Esophagus (tissue), 2 donors: ENCODE measurements around the gene LRMDA. TPM values are rescaled to one million over a fixed set of nuclear protein-coding genes. Genes with fewer than 3 reads are reported as not detected.

Experiments
- H3K27ac ChIP-seq, 2 donors: one replicate each; pipeline ENCODE4 v1.5.1; 2013; ENCODE audit warnings: low read depth in 2 of 2, mild to moderate bottlenecking in 2 of 2, inconsistent platforms in 1 of 2, low read length in 1 of 2, moderate library complexity in 1 of 2
- H3K27me3 ChIP-seq, 2 donors: one replicate each; pipeline ENCODE4 v1.6.1; 2013; ENCODE audit warnings: low read length in 2 of 2, control low read depth in 1 of 2, mild to moderate bottlenecking in 1 of 2; ENCODE audit not compliant: insufficient read depth in 2 of 2, control insufficient read depth in 1 of 2
- H3K36me3 ChIP-seq, 2 donors: one replicate each; pipeline ENCODE4 v1.6.1; 2013; ENCODE audit warnings: low read length in 1 of 2; ENCODE audit not compliant: control insufficient read depth in 2 of 2, insufficient read depth in 2 of 2
- H3K4me1 ChIP-seq, 2 donors: one replicate each; pipeline ENCODE4 v1.6.1; 2013; ENCODE audit warnings: low read length in 1 of 2; ENCODE audit not compliant: control insufficient read depth in 2 of 2, insufficient read depth in 2 of 2
- H3K4me3 ChIP-seq, 2 donors: one replicate each; pipeline ENCODE4 v1.5.1; 2013; ENCODE audit warnings: low read length in 2 of 2, mild to moderate bottlenecking in 2 of 2, low read depth in 1 of 2, moderate library complexity in 1 of 2
- H3K9me3 ChIP-seq, 2 donors: one replicate each; pipeline ENCODE4 v1.6.1; 2013; ENCODE audit warnings: mild to moderate bottlenecking in 2 of 2, low read depth in 1 of 2, low read length in 1 of 2, moderate library complexity in 1 of 2; ENCODE audit not compliant: control insufficient read depth in 2 of 2, insufficient read depth in 1 of 2
- WGBS, 2 donors: extraction: QIAGEN DNeasy Blood & Tissue Kit; methylation state at CpG; one replicate each; pipeline ENCODE4 v1.1.7; 2013; 5-methylcytosine and 5-hydroxymethylcytosine counted together
- polyA plus RNA-seq, 2 donors: library from polyadenylated mRNA; stranded (reverse); fragments of 200-250 nt; gene quantifications; one replicate each; pipeline ENCODE4 v1.2.3, GENCODE V29; 2013
- donor health status: healthy with polysubstance abuse.
- donor health status: Bipolar disorder and iron deficiency.

Gene LRMDA
- polyA plus RNA-seq, 2 donors: 1.8 to 4.0 TPM

GRCh38 chr10:75972491-75973276 is 541.3 kb downstream of the LRMDA start:
- WGBS, 2 donors: 66 to 69% methylated on average over 6 of the region's 6 CpGs
- Histone ChIP-seq H3K9me3 (no peaks in the 10 kb centered on the region), H3K4me1 (no peaks in the 10 kb centered on the region), H3K27me3 (no peaks in the 10 kb centered on the region), H3K36me3 (no peaks in the 10 kb centered on the region), H3K4me3 (no peak overlapping the region), H3K27ac (peak overlapping the region in 1 of 2 donors; percentile 12)

GRCh38 chr10:75974080-75974479 is 542.7 kb downstream of the LRMDA start:
- Histone ChIP-seq H3K9me3 (no peaks in the 10 kb centered on the region), H3K4me1 (no peaks in the 10 kb centered on the region), H3K4me3 (no peak overlapping the region), H3K36me3 (no peaks in the 10 kb centered on the region), H3K27me3 (no peaks in the 10 kb centered on the region), H3K27ac (no peak overlapping the region)

GRCh38 chr10:75976681-75977080 is 545.3 kb downstream of the LRMDA start:
- Histone ChIP-seq H3K4me3 (no peak overlapping the region), H3K36me3 (no peaks in the 10 kb centered on the region), H3K9me3 (no peaks in the 10 kb centered on the region), H3K4me1 (no peaks in the 10 kb centered on the region), H3K27ac (no peak overlapping the region), H3K27me3 (no peaks in the 10 kb centered on the region)
- WGBS, 2 donors: 89 to 94% methylated on average over 3 of the region's 3 CpGs

GRCh38 chr10:75977139-75977538 is 545.7 kb downstream of the LRMDA start:
- Histone ChIP-seq H3K4me1 (no peaks in the 10 kb centered on the region), H3K4me3 (no peak overlapping the region), H3K9me3 (no peaks in the 10 kb centered on the region), H3K27me3 (no peaks in the 10 kb centered on the region), H3K27ac (no peak overlapping the region), H3K36me3 (no peaks in the 10 kb centered on the region)
- 60 to 64% methylated on average over 4 of the region's 4 CpGs for WGBS, 2 donors

- Histone ChIP-seq H3K36me3 (no peaks in the 10 kb centered on the region), H3K4me3 (no peak overlapping the region), H3K27me3 (no peaks in the 10 kb centered on the region), H3K27ac (no peak overlapping the region), H3K4me1 (no peaks in the 10 kb centered on the region), H3K9me3 (no peaks in the 10 kb centered on the region)
- 68 to 70% methylated on average over 4 of the region's 4 CpGs for WGBS, 2 donors
Observed at GRCh38 chr10:75978213-75978612, 546.8 kb downstream of the LRMDA start.

GRCh38 chr10:75980419-75981002 is 549.1 kb downstream of the LRMDA start:
- 86 to 89% methylated on average over 6 of the region's 6 CpGs for WGBS, 2 donors
- Histone ChIP-seq H3K36me3 (no peaks in the 10 kb centered on the region), H3K4me3 (no peak overlapping the region)

GRCh38 chr10:75982611-75983369 is 551.4 kb downstream of the LRMDA start:
- Histone ChIP-seq H3K27ac (no peak overlapping the region), H3K36me3 (no peaks in the 10 kb centered on the region), H3K4me3 (no peak overlapping the region), H3K27me3 (no peaks in the 10 kb centered on the region), H3K4me1 (no peaks in the 10 kb centered on the region), H3K9me3 (no peaks in the 10 kb centered on the region)
- WGBS, 2 donors: 64 to 73% methylated on average over 5 of the region's 5 CpGs

More at GRCh38 chr10:75980419-75981002, 549.1 kb downstream of the LRMDA start:
- no peaks in the 10 kb centered on the region for H3K27me3 ChIP-seq
- H3K4me1 ChIP-seq: no peaks in the 10 kb centered on the region
- H3K27ac ChIP-seq: no peak overlapping the region
- H3K9me3 ChIP-seq: no peaks in the 10 kb centered on the region

GRCh38 chr10:75984067-75984466 is 552.6 kb downstream of the LRMDA start:
- no peaks in the 10 kb centered on the region for H3K36me3 ChIP-seq
- no peak overlapping the region for H3K27ac ChIP-seq
- H3K9me3 ChIP-seq: no peaks in the 10 kb centered on the region
- H3K4me1 ChIP-seq: no peaks in the 10 kb centered on the region
- no peaks in the 10 kb centered on the region for H3K27me3 ChIP-seq
- 88 to 91% methylated on average over 7 of the region's 7 CpGs for WGBS, 2 donors
- H3K4me3 ChIP-seq: no peak overlapping the region

GRCh38 chr10:75987616-75988015 is 556.2 kb downstream of the LRMDA start:
- Histone ChIP-seq H3K9me3 (no peaks in the 10 kb centered on the region), H3K27ac (no peak overlapping the region), H3K27me3 (no peaks in the 10 kb centered on the region), H3K36me3 (no peaks in the 10 kb centered on the region), H3K4me3 (no peak overlapping the region), H3K4me1 (no peaks in the 10 kb centered on the region)
- 84 to 93% methylated on average over 1 of the region's 1 CpG for whole genome bisulfite sequencing, 2 donors
